ENCODE data around the gene ATPAF1. TPM values are rescaled to one million over a fixed set of nuclear protein-coding genes. Genes with fewer than 3 reads are reported as not detected.

Gene ATPAF1
- 10 to 100 TPM; 14.0 to 46.8 (median 34.8) TPM for total RNA-seq

- Histone ChIP-seq H3K9me3 (no peaks in the 10 kb centered on the region), H3K27me3 (no peaks in the 10 kb centered on the region), H3K36me3 (peaks cover 0 to 18% (median 0%) of the 10 kb centered on the region in 3 donors), H3K27ac (peak within 1 kb of the TSS; percentile 56 to 77 (median 71)), H3K4me3 (peak within 1 kb of the TSS; percentile 84 to 95 (median 88)), H3K4me1 (peaks cover 0 to 12% (median 0%) of the 10 kb centered on the region in 4 donors)
- TF ChIP-seq CTCF (IDR thresholded peaks at IDR 0.05), result no peak
- TF ChIP-seq POLR2A (IDR thresholded peaks at IDR 0.05), result peak in 1 of 2 donors; percentile 28
- DNase-seq, result peak; percentile 50 to 77 (median 76)
Observed at GRCh38 chr1:46667782-46668760, at the start of gene ATPAF1. TSS of gene ATPAF1 (minus strand) at chr1:46668364. CDS start at chr1:46668322, 42 bp downstream.

- Histone ChIP-seq H3K9me3 (no peaks in the 10 kb centered on the region), H3K4me3 (peak overlapping the region; percentile 92 to 99 (median 96)), H3K27ac (no peak overlapping the region), H3K4me1 (peaks cover 9 to 26% (median 18%) of the 10 kb centered on the region in 4 donors), H3K36me3 (peaks cover 0 to 23% (median 0%) of the 10 kb centered on the region in 3 donors), H3K27me3 (no peaks in the 10 kb centered on the region)
- no peak for DNase-seq
- TF ChIP-seq CTCF (IDR thresholded peaks at IDR 0.05) (no peak), POLR2A (IDR thresholded peaks at IDR 0.05) (no peak)
Observed at GRCh38 chr1:46717654-46718053, 49.5 kb upstream of the ATPAF1 start.

- no peak for TF ChIP-seq POLR2A (IDR thresholded peaks at IDR 0.05)
- TF ChIP-seq CTCF (IDR thresholded peaks at IDR 0.05), result no peak
- H3K27ac ChIP-seq, result no peak overlapping the region
- H3K9me3 ChIP-seq, result no peaks in the 10 kb centered on the region
- DNase-seq, result no peak
- H3K27me3 ChIP-seq, result no peaks in the 10 kb centered on the region
- H3K4me3 ChIP-seq, result no peak overlapping the region
- peaks cover 9 to 26% (median 19%) of the 10 kb centered on the region in 4 donors for H3K4me1 ChIP-seq
- peaks cover 0 to 34% (median 0%) of the 10 kb centered on the region in 3 donors for H3K36me3 ChIP-seq
Observed at GRCh38 chr1:46714976-46715375, 46.8 kb upstream of the ATPAF1 start.

- Histone ChIP-seq H3K4me1 (peaks cover 0 to 3% (median 0%) of the 10 kb centered on the region in 4 donors), H3K36me3 (peaks cover 0 to 79% (median 0%) of the 10 kb centered on the region in 3 donors), H3K9me3 (no peaks in the 10 kb centered on the region), H3K27ac (no peak overlapping the region), H3K4me3 (no peak overlapping the region), H3K27me3 (no peaks in the 10 kb centered on the region)
- DNase-seq, result no peak
- TF ChIP-seq POLR2A (IDR thresholded peaks at IDR 0.05) (no peak), CTCF (IDR thresholded peaks at IDR 0.05) (no peak)
Observed at GRCh38 chr1:46708121-46708520, 40.0 kb upstream of the ATPAF1 start.

GRCh38 chr1:46705408-46705807 lies 37.2 kb upstream of the ATPAF1 start:
- Histone ChIP-seq H3K9me3 (no peaks in the 10 kb centered on the region), H3K4me3 (no peak overlapping the region), H3K36me3 (peaks cover 0 to 77% (median 0%) of the 10 kb centered on the region in 3 donors), H3K4me1 (no peaks in the 10 kb centered on the region), H3K27ac (no peak overlapping the region), H3K27me3 (no peaks in the 10 kb centered on the region)
- no peak for TF ChIP-seq POLR2A (IDR thresholded peaks at IDR 0.05)
- TF ChIP-seq CTCF (IDR thresholded peaks at IDR 0.05), result no peak
- DNase-seq, result no peak
